Activated CD4-positive, CD25-positive, alpha-beta regulatory T cell treated with anti-CD3 and anti-CD28 coated beads, Interleukin-2, amount 50 U/mL, for 16 hours (primary cell): ENCODE measurements around the gene OCLN.
"Not testable (repeated sequence)": the region's sequence is repeated elsewhere in the genome, so short reads cannot be mapped to it uniquely, and the experiment has no call there.

Experiments
- DNase-seq: peaks from one replicate; pipeline ENCODE4 v3.0.0-alpha.2; 2020; ENCODE audit warnings: low read depth, low spot score

The OCLN gene

GRCh38 chr5:69491838-69492390 is 676 bp upstream of the OCLN start:
- DNase-seq: no peak

GRCh38 chr5:69492923-69493395 is 369 bp downstream of the OCLN start:
- DNase-seq: no peak

DNA sequence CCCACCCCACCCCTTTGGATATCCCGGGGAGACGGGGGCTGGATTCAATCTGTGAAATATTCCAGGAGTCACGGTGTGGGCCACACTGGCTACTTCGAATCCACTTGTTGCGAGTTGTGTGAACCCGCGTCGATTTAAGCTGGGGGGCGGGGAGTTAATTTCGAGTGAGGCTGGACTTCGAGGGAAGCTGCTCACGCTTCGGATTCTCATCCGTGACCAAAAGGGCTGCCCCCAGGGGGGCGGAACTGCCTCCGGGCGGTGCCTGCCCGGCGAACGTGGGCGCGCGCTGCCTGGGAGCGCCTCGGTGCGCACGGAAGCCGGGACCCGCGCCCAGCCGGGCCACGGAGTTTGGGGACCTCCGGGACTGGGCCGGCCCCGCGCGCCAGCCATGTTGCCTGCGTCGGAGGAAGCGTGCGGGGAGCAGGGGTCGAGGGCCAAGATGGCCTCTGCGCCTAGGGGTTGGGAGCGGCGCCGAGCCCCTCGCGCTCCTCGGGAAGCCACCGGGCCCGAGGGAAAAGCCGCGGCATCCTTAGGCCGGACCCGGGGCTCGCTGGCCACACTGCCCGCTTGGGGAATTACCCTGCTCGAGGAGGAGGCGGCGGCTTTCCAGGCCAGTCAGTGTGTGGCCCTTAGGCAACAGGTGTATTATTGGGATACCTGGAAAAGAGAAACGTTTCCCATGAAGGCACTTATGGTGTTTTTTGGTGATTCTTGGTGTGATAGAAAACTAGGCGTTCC is 975 bp downstream of the OCLN start:
- no peak for DNase-seq

GRCh38 chr5:69494452-69494851 is 1.9 kb downstream of the OCLN start:
- no peak for DNase-seq

DNA sequence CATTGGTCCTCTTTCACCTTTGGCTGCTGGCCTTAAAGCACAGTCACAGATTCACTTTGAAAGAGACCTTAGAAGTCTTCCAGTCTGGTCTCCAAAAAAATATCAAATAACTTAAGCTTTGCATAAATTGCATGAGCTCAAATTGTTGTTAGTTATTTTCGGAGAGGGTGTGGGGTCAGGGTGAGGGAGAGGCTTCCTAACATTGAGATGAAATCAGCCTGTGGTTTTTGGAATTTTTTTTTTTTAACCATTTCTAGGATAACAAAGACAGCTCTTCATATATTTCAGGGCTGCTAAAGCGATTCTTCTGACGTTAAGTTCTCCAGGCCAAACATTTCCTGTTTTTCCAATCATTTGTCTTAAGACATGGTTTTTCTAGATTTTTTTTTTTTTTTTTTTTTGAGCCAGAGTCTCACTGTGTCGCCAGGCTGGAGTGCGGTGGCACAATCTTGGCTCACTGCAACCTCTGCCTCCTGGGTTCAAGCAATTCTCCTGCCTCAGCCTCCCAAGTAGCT is 4.5 kb downstream of the OCLN start:
- DNase-seq: no peak

DNA sequence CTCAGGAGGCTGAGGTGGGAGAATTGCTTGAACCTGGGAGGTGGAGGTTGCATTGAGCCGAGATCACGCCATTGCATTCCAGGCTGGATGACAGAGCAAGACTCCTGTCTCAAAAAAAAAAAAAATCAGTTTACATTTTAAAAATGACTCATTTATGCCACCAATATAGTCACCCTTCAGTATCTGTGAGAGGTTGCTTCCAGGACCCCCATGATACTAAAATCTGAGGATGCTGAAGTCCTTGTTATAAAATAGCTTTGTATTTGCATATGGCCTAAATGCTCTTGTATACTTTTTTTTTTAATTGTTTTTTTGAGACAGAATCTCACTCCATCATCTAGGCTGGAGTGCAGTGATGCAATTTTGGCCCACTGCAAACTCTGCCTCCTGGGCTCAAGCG is 5.8 kb downstream of the OCLN start:
- DNase-seq: no peak

- DNase-seq: no peak
These were observed 9.8 kb downstream of the OCLN start for GRCh38 chr5:69502367-69502766.

- no peak for DNase-seq
These were observed 10.3 kb downstream of the OCLN start for GRCh38 chr5:69502767-69503488.

DNA sequence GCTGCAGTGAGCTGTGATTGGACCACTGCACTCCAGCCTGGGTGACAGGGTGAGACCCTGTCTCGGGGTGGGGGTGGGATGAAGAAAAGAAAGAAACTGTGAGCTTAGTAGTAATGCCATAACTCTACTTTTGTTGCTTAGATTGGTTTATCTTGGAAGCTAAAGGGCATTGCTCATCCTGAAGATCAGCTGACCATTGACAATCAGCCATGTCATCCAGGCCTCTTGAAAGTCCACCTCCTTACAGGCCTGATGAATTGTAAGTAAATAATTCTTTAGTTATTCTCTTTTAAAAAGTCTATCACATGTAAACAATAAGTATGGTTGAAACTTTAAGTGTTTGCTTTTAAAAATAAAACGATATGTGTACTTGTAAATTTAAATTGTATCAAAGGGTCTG is 11.4 kb downstream of the OCLN start:
- DNase-seq: no peak

GRCh38 chr5:69505306-69505705 is 12.7 kb downstream of the OCLN start:
- no peak for DNase-seq

DNA sequence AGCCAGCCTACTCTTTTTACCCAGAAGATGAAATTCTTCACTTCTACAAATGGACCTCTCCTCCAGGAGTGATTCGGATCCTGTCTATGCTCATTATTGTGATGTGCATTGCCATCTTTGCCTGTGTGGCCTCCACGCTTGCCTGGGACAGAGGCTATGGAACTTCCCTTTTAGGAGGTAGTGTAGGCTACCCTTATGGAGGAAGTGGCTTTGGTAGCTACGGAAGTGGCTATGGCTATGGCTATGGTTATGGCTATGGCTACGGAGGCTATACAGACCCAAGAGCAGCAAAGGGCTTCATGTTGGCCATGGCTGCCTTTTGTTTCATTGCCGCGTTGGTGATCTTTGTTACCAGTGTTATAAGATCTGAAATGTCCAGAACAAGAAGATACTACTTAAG is 16.6 kb downstream of the OCLN start:
- DNase-seq: no peak

GRCh38 chr5:69510694-69511093 is 18.1 kb downstream of the OCLN start:
- DNase-seq: no peak

DNA sequence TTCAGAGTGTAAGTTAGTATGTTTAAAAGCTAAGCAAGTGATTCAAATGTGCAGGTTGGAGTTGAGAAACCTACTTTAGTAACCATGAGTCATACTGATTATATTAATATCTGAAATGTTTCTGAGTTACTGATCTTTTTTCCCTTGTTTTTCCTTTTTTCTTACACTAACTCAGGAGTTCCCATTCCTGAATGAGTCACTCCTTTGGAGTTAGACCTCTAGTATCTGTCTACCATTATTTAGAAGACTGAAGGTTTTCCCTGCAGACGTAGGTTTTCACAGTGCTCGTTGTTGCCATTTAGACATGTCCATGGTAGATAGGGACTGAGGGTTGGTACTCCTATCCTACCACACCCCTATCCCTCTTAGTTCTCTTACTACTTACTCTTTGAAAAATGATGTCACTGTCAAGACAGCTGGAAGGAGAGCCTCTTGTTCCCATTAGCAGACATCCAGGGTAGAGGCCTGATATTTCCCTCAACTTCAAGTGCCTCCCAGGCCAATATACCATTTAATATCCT is 20.2 kb downstream of the OCLN start:
- DNase-seq: no peak

GRCh38 chr5:69515570-69515969 is 23.0 kb downstream of the OCLN start:
- not testable (repeated sequence) for DNase-seq

DNA sequence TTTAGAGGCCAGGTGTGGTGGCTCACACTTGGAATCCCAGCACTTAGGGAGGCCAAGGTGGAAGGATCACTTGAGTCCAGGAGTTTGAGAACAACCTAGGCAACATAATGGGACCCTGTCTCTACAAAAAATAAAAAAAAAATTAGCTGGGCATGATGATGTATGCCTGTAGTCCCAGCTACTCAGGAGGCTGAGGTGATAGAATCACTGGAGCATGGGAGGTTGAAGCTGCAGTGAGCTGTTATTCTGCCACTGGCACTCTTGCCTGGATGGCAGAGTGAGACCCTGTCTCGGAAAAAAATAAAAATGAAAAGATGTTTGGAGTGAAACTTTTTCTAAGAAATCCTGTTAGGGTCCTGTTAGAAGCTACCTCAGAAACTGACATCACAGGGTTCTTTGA is 24.2 kb downstream of the OCLN start:
- DNase-seq: no peak

DNA sequence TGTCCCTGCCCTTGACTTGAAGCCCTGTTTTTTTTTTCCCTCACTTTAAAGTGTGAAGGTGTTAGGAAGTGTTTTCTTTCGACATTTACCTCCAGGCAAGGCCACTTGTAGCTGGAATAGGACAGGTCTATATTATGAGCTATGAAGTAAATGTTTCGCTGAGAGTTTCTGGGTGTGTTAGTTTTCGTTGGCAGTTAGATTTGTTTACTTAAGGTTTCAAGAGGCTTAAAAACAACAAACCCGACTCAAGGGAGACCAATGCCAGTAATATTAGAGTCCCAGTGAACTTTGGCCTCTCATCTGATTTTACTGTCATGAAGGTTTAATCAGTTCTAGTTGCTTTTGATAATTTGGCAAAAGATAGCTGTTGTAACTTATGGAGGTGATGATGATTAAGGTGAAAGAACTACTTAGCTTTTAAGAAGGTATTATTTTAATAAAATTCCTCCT is 25.2 kb downstream of the OCLN start:
- no peak for DNase-seq

GRCh38 chr5:69519285-69519684 is 26.7 kb downstream of the OCLN start:
- no peak for DNase-seq

- DNase-seq: no peak
These were observed 29.4 kb downstream of the OCLN start for GRCh38 chr5:69522035-69522434.

DNA sequence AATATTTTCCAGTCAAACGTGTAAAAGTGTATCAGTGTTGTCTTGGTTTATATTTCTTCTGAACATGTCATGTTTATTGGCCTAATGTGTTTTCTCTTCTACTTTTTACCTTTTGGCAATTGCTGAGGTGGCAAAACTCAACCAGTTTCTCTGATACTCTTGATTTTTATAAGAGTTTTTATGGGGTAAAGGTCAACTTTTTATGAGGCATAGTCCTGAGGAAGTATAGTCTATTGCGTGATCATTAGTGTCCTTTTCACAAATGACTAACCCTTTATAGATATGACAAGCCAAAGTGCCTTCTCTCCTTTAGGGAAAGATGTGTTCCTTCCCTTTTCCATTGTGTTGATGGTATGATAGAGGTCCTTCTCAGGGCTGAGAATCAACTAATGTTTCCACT is 32.9 kb downstream of the OCLN start:
- DNase-seq: no peak

- no peak for DNase-seq
These were observed 34.1 kb downstream of the OCLN start for GRCh38 chr5:69526660-69527059.

GRCh38 chr5:69527128-69527770 is 34.7 kb downstream of the OCLN start:
- no peak for DNase-seq

GRCh38 chr5:69528035-69528434 is 35.4 kb downstream of the OCLN start:
- no peak for DNase-seq
